GM19395 (cell line): ENCODE data around the gene SLC25A25.
A peak's percentile ranks its signal among the peaks of the same experiment; 100 is the strongest.
"Not testable (repeated sequence)": the region's sequence is repeated elsewhere in the genome, so short reads cannot be mapped to it uniquely, and the experiment has no call there.

Experiments used
- ATAC-seq: cut with Tn5 transposase; IDR thresholded peaks from one replicate; pipeline ENCODE4 v1.9.1; 2021; ENCODE audit warnings: mild to moderate bottlenecking, moderate library complexity; ENCODE audit not compliant: unreplicated experiment

The SLC25A25 gene

DNA sequence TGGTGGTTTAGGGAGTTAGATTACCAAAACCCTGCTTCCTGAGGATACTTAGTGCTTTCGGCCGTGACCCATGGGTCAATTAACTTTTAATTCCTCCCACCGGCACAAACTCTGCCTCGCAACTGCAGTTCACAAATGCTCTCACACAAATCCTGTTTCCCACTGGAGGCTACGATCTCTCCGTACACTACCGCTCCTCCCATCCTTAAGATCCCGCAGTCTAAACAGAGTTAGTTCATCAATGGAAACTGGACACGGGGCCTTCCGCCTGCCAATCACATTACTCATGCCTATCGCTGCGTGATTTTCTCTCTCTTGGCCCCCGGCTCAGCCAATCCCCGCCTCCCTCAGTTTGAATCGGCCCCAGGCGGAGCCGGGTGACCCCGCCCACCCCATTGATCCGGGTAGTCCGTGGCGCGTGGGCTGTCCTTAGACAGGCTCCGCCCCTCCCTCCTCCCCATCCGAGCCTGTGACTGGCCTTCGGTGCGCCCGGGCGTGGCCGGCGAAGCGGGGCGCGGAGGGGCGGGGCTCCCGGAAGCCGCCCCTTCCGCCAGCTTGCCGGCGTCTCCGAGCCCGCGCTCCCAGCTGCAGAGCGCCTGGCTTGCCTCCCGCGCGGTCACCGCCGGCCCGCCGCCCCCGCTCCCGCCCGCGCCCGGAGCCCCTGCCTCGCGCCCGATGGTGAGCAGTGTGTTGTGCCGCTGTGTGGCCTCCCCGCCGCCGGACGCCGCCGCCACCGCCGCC is at the start of gene SLC25A25:
TSS of gene SLC25A25 (plus strand) at position 588 of the 741 bp plus-strand sequence. CDS start at position 676, 88 bp downstream.
- ATAC-seq: peak; percentile 64

- ATAC-seq: no peak
Observed at GRCh38 chr9:128020692-128021091, 47.3 kb upstream of the SLC25A25 start.

DNA sequence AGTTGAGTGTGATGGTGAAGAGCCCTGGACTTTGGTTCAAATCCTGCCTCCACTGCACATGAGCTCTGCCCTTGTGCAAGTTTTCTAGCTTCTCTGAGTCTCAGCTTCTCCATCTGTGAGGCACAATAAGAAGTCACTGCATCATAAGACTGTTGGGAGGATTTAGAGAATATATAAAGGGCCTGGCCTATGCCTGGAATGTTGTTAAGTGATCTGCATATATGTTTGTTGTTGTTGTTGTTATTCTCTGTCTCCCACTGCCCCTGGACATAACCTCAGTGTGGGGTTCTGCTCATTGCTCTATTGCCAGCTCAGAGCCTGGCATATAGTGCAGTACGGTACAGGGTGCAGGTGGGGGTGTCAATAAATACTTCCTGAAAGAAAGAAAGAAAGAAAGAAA is 46.9 kb upstream of the SLC25A25 start:
- ATAC-seq: no peak

DNA sequence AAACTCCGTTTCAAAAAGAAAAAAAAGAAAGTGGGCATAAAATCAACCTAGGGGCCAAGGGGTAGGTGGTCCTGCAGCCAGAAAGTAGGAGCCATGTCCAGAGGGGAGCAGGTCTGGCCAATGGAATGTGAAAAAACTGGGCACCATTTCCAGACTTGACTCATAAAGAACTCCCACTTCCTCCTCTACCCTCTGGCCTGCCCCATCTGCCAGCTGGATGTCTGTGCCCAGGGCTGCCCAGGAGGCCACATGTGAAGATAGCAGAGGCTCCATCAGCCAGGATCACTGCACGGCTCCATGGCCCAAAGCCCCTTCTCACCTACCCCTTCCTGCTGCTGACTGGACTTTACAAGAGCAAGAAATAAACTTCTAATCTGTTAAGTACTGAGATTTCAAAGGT is 45.1 kb upstream of the SLC25A25 start:
- no peak for ATAC-seq

DNA sequence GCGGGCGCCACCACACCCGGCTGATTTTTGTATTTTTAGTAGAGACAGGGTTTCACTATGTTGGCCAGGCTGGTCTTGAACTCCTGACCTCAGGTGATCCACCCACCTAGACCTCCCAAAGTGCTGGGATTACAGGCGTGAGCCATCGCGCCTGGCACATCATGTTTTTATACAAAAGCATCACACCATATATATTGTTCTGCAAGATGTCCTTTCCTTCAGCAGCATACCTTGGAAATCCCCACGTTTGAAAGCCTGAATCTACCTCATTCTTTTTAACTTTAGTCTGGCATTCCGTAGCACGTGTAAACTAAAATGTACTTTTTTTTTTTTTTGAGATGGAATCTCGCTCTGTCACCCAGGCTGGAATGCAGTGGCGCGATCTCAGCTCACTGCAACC is 44.4 kb upstream of the SLC25A25 start:
- not testable (repeated sequence) for ATAC-seq

- ATAC-seq: no peak
Observed at GRCh38 chr9:128024761-128025308, 43.2 kb upstream of the SLC25A25 start.

DNA sequence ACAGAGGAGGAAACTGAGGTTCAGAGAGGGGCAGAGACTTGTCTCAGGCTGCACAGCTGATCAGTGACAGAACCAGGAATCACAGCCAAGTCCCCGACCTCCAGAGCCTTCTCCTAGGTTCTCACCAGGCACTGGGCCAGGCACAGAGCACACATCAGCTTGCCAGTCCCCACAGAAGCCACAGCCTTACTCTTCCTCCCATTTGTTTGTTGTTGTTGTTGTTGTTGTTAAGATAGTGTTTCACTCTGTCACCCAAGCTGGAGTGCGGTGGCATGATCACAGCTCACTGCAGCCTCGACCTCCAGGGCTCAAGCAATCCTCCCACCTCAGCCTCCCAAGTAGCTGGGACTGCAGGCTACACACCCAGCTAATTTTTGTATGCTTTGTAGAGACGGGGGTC is 42.3 kb upstream of the SLC25A25 start:
- no peak for ATAC-seq

- ATAC-seq: no peak
Observed at GRCh38 chr9:128026255-128026772, 41.7 kb upstream of the SLC25A25 start.

DNA sequence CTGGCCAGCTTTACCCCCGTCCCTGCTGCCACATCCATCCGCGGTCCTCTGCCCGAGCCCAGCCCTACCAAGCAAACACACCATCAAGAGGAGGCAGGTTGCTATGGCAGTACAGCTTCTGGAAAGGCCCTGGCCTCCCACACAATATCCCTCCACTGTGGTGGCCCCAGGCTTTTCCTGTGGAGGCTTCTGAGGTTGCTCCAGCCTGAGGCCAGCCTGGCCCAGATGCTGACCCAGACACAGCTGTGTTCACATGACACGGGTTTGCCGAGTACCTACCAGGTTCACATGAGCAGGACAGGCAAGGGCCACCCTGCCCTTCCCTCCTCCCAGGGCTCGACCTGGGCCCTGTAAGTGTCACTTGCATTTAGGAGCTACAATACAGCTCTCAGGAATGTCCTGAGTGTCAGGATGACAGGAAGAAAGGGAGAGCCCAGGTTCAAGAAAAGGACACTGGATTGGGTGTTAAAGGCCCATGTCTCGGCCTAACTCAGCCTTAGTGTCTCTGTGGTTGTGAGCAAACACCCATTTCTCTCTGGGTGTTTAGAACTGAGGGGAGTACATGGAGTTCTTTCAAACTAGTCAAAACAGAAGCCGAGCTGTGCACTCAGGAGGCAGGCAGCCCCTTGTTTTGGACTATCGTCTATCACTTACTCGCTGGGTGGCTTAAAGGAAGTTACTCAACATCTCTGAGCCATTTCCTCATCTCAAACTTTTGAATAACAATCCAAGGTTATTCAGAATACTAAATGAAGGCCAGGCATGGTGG is 41.1 kb upstream of the SLC25A25 start:
- no peak for ATAC-seq

- ATAC-seq: no peak
Observed at GRCh38 chr9:128027705-128028104, 40.3 kb upstream of the SLC25A25 start.

DNA sequence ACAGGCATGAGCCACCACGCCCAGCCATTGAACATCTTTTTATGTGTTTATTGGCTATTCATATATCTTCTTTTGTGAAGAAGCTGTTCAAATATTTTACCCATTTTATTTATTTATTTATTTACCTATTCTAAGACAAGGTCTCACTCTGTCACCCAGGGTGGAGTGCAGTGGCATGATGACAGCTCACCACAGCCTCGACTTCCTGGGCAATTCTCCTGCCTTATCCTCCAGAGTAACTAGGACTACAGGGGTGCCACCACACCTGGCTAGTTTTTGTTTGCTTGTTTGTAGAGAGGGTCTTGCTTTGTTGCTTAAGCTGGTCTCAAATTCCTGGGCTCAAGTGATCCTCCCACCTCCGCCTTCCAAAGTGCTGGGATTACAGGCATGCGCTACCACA is 34.4 kb upstream of the SLC25A25 start:
- no peak for ATAC-seq

GRCh38 chr9:128034821-128035652 is 33.0 kb upstream of the SLC25A25 start:
- ATAC-seq: no peak

DNA sequence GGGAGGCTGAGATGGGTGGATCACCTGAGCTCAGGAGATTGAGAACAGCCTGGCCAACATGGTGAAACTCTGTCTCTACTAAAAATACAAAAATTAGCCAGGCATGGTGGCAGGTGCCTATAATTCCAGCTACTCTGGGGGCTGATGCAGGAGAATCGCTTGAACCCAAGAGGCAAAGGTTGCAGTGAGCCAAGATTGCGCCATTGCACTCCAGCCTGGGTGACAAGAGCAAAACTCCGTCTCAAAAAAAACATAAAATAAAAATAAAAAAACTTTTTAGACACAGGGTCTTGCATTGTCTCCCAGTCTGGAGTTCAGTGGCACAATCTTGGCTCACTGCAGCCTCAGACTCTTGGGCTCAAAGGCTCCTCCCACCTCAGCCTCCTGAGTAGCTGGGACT is 31.5 kb upstream of the SLC25A25 start:
- not testable (repeated sequence) for ATAC-seq

DNA sequence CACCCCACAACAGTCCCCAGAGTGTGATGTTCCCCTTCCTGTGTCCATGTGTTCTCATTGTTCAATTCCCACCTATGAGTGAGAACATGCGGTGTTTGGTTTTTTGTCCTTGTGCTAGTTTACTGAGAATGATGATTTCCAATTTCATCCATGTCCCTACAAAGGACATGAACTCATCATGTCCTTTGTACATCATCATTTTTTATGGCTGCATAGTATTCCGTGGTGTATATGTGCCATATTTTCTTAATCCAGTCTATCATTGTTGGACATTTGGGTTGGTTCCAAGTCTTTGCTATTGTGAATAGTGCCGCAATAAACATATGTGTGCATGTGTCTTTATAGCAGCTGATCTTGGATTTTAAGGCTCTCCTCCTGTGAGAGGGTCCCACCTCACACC is 27.2 kb upstream of the SLC25A25 start:
- ATAC-seq: not testable (repeated sequence)

DNA sequence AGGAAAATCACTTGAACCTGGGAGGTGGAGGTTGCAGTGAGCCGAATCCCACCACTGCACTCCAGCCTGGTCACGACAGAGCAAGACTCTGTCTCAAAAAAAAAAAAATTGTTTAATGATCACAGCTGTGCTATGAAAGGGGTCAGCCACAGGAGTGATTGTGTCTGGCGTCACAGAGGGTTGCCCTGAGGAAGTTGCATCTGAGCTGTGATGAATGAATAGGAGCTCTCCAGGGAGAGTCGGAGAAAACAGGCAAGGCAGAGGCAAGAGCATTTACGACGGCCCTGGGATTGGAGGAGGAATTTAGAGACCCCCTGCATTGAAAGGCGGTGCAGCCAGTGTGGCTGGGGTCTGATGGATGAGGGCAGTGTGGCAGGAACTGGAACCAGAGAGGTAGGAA is 26.0 kb upstream of the SLC25A25 start:
- no peak for ATAC-seq

GRCh38 chr9:128043467-128043868 is 24.6 kb upstream of the SLC25A25 start:
- no peak for ATAC-seq

GRCh38 chr9:128045409-128045808 is 22.6 kb upstream of the SLC25A25 start:
- ATAC-seq: not testable (repeated sequence)

GRCh38 chr9:128045831-128046230 is 22.2 kb upstream of the SLC25A25 start:
- ATAC-seq: no peak

DNA sequence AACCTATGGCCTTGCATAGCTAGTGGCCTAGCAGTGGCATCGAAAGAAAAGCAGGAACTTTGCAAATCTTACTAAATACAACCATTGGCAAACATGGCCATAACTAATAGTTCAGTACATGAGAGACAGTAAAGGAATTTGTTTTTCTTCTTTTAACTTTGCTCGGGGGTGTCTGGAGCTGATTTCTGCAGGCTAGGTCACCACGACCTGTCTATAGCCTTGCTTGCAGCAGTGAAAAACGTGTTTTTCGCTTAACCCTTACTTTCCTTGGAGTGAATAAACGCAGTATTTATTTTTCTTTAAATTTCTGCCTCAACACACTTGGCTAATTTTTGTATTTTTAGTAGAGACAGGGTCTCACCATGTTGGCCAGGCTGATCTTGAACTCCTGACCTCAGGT is 20.8 kb upstream of the SLC25A25 start:
- no peak for ATAC-seq

DNA sequence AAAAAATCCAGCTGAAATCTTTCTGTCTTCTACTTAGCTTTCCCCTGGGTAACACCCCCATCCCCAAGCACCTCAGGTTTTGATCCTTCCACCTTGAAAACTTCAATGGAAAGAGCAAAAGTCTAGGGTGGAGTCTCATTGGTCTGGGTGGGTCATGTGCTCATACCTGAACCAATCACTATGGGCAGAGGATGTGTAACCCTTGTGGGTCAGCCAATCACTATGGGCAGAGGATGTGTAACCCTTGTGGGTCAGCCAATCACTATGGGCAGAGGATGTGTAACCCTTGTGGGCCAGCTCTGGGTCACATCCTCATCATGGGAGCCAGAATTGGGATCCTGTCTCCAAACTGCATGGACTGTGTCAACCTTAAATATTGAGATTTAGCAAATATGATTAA is 19.4 kb upstream of the SLC25A25 start:
- ATAC-seq: no peak

GRCh38 chr9:128049843-128050242 is 18.2 kb upstream of the SLC25A25 start:
- no peak for ATAC-seq
